Stimulated activated naive B cell treated with anti-CD40 and anti-IgM and Interleukin-4, amounts not matched to agents 10 μg/mL and 1 μg/mL and 100 μg/mL, for 72 hours (primary cell): Measurements from ENCODE around the gene CCT3.
"Not testable (repeated sequence)": the region's sequence is repeated elsewhere in the genome, so short reads cannot be mapped to it uniquely, and the experiment has no call there.

Experiments
- ATAC-seq, 2 donors: fragments of 150-1000 bp; cut with Tn5 transposase; replicated peaks; 2 replicates each; pipeline ENCODE4 v1.10.0; 2021; ENCODE audit warnings: moderate library complexity in 1 of 2
- DNase-seq: peaks from one replicate; pipeline ENCODE4 v3.0.0; 2021
- H3K27ac Mint-ChIP-seq: one replicate; pipeline ENCODE4 v1.8.0; 2022; ENCODE audit warnings: mild to moderate bottlenecking, mixed read lengths
- H3K27me3 Mint-ChIP-seq, 2 donors: one replicate each; pipeline ENCODE4 v1.8.0; 2022; ENCODE audit warnings: mixed read lengths in 2 of 2
- H3K36me3 Mint-ChIP-seq, 2 donors: one replicate each; pipeline ENCODE4 v1.8.0; 2022; ENCODE audit warnings: mixed read lengths in 2 of 2, mild to moderate bottlenecking in 1 of 2
- H3K4me1 Mint-ChIP-seq, 2 donors: one replicate each; pipeline ENCODE4 v1.8.0; 2022; ENCODE audit warnings: mixed read lengths in 2 of 2, mild to moderate bottlenecking in 1 of 2
- H3K4me3 Mint-ChIP-seq, 2 donors: one replicate each; pipeline ENCODE4 v1.8.0; 2022; ENCODE audit warnings: mild to moderate bottlenecking in 2 of 2, mixed read lengths in 2 of 2, moderate library complexity in 1 of 2
- H3K9me3 Mint-ChIP-seq, 2 donors: one replicate each; pipeline ENCODE4 v1.8.0; 2022; ENCODE audit warnings: mixed read lengths in 2 of 2, mild to moderate bottlenecking in 1 of 2

The CCT3 gene

DNA sequence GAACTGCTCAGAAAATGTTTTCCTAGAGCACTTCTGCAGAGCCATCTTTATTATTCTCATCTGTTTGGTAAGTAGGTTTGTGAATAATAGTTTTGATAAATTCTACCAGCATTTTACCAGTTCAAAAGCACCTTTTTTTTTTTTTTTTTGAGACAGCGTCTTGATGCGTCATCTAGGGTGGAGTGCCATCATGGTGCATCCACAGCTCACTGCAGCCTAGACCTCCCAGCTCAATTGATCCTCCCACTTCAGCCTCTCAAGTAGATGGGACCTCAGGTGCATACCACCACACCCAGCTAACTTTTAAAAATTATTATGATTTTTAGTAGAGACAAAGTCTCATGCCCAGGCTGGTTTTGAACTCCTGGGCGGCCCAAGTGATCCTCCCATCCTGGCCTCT lies 21.2 kb upstream of the CCT3 start:
- Mint-ChIP-seq H3K4me3 (no peak overlapping the region), H3K27me3 (peaks cover 27 to 50% of the 10 kb centered on the region in 2 donors), H3K27ac (no peak overlapping the region), H3K4me1 (peaks cover 6% of the 10 kb centered on the region in 2 donors), H3K36me3 (no peaks in the 10 kb centered on the region), H3K9me3 (no peaks in the 10 kb centered on the region)
- DNase-seq (no peak), ATAC-seq (no peak)

DNA sequence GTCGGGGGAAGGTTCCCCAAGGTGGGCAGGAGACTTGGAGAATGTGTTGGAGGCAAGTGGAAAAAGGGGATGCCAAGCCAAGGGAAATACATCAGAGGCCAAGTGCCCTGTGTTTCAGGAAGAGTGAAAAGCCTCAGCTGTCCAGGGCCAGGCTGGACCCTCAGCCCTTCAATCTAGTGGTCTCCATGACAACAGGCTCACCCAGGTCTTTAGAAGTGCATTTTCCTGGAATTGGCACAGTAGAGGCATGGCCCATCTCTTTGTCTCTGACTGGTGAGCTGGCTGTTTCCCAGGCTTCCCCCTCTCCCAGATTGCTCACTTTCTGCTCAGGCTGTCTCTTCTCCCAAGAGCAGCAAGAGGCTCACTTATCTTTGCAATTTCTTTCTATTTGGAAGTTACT lies 20.5 kb upstream of the CCT3 start:
- H3K4me3 Mint-ChIP-seq, result no peak overlapping the region
- no peaks in the 10 kb centered on the region for H3K36me3 Mint-ChIP-seq
- ATAC-seq (no peak), DNase-seq (no peak)
- peaks cover 25 to 44% of the 10 kb centered on the region in 2 donors for H3K27me3 Mint-ChIP-seq
- peaks cover 6% of the 10 kb centered on the region in 2 donors for H3K4me1 Mint-ChIP-seq
- H3K27ac Mint-ChIP-seq, result no peak overlapping the region
- H3K9me3 Mint-ChIP-seq, result no peaks in the 10 kb centered on the region

DNA sequence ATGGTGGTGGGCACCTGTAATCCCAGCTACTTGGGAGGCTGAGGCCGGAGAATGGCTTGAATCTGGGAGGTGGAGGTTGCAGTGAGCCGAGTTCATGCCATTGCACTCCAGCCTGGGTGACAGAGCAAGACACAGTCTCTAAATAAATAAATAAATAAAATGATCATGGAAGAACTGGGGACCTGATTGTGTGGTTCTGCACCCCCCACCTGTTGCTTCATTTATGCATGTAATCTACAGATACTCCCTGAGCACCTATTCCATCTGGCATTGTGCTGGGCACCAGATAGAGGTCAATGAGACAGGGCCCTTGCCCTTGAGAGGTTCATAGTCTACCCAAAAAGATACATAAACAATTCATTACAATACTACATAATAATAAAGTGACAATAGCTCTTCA lies 19.9 kb upstream of the CCT3 start:
- H3K36me3 Mint-ChIP-seq, result no peaks in the 10 kb centered on the region
- no peaks in the 10 kb centered on the region for H3K9me3 Mint-ChIP-seq
- no peak for ATAC-seq
- peaks cover 25 to 42% of the 10 kb centered on the region in 2 donors for H3K27me3 Mint-ChIP-seq
- no peak overlapping the region for H3K27ac Mint-ChIP-seq
- DNase-seq, result no peak
- no peak overlapping the region for H3K4me3 Mint-ChIP-seq
- H3K4me1 Mint-ChIP-seq, result peaks cover 6% of the 10 kb centered on the region in 2 donors

DNA sequence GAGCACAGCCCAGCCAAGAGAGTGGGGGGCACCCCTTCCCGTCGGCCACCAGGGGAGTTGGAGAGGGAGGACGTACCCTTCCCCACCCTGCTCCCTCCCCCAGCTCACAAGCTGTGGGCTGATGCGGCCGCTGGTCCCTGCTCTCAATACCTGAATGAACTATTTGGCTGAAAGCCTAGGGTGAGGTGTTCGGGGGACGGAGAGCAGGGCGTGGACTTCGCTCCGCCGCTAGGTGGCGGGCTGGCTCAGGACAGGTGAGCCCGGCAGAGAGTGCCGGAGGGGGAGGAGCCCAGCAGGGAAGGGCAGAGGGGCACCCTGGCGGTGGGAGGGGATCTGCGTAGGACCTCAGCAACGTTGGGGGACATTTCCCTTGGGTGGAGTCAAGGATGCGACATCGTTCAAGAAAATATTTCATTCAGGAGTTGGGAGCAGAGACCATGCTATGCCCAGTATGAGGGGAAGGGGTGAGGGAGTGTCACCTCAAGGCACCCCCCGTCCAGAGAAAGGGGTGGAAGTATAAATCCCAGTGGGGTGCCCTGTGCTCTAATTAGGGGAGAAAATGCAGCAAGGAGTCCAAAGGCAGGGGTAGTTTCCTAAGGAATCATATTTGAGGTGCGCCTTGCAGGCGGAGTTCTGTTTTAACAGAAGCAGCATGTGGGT lies 18.9 kb upstream of the CCT3 start:
- no peak overlapping the region for H3K4me3 Mint-ChIP-seq
- H3K4me1 Mint-ChIP-seq, result peaks cover 6% of the 10 kb centered on the region in 2 donors
- H3K27me3 Mint-ChIP-seq, result peaks cover 25 to 42% of the 10 kb centered on the region in 2 donors
- ATAC-seq (peak; percentile 93 to 97), DNase-seq (peak; percentile 43)
- no peak overlapping the region for H3K27ac Mint-ChIP-seq
- H3K36me3 Mint-ChIP-seq, result no peaks in the 10 kb centered on the region
- no peaks in the 10 kb centered on the region for H3K9me3 Mint-ChIP-seq

DNA sequence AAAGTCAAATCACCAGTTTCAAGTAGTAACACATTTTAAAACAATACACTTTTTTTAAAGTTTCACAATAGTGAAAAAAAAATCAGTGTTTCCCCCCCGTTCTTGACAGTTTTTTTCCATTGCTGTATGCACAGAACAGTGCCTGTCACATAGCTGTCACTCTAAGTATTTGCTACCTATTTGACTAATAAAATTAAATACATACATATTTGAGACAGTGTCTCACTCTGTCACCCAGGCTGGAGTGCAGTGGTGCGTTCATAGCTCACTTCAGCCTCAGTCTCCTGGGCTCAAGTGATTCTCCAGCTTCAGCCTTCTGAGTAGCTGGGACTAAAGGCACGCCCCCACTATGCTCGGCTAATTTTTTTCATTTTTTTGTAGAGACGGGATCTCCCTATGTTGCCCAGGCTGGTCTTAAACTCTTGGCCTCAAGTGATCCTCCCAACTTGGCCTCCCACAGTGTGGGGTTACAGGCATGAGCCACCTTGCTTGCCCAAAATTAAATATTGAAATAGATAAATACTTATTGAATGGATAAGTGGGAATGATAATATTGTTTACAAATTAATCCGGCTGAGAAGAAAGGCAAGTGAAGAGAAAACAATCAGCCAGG lies 18.3 kb upstream of the CCT3 start:
- peak in 1 of 2 donors; percentile 56 for ATAC-seq
- Mint-ChIP-seq H3K4me3 (no peak overlapping the region), H3K27ac (no peak overlapping the region)

DNA sequence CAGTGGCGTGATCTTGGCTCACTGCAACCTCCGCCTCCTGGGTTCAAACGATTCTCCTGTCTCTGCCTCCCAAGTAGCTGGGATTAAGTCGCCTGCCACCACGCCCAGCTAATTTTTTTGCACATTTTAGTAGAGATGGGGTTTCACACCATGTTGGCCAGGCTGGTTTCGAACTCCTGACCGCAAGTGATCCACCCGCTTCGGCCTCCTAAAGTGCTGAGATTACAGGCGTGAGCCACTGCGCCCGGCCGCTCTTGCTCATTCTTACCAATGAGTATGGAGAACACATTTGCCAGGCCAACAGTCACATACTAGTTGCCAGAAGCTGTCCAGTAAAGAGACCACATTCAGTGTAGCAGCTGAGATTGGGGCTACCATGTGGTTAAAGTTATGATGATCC lies 14.4 kb upstream of the CCT3 start:
- not testable (repeated sequence) for DNase-seq, H3K4me3 Mint-ChIP-seq, H3K36me3 Mint-ChIP-seq, H3K4me1 Mint-ChIP-seq, H3K27ac Mint-ChIP-seq, ATAC-seq, H3K9me3 Mint-ChIP-seq
- peaks cover 13 to 27% of the 10 kb centered on the region in 2 donors for H3K27me3 Mint-ChIP-seq

More for the DNA sequence above, 18.3 kb upstream of the CCT3 start:
- peaks cover 6% of the 10 kb centered on the region in 2 donors for H3K4me1 Mint-ChIP-seq
- H3K27me3 Mint-ChIP-seq, result peaks cover 25 to 42% of the 10 kb centered on the region in 2 donors
- no peaks in the 10 kb centered on the region for H3K9me3 Mint-ChIP-seq
- no peak for DNase-seq
- no peaks in the 10 kb centered on the region for H3K36me3 Mint-ChIP-seq

DNA sequence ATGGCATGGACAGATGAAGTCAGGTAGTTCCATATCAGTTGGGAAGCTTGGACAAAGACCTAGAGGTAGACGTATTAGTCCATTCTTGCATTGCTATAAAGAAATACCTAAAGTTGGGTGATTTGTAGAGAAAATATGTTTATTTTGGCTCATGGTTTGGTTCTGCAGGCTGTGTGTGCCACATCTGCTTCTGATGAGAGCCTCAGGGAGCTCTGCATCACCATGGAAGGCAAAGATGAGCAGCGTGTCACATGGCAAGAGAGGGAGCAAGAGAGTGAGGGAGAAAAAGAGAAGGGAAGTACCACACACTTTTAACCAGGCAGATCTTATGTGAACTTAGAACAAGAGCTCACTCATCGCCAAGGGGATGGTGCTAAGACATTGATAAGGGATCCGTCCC lies 9.2 kb upstream of the CCT3 start:
- H3K4me3 Mint-ChIP-seq, result no peak overlapping the region
- ATAC-seq, result no peak
- no peak for DNase-seq
- H3K27ac Mint-ChIP-seq, result no peak overlapping the region
- peaks cover 17 to 19% of the 10 kb centered on the region in 2 donors for H3K27me3 Mint-ChIP-seq
- H3K9me3 Mint-ChIP-seq, result no peaks in the 10 kb centered on the region
- H3K36me3 Mint-ChIP-seq, result no peaks in the 10 kb centered on the region
- no peaks in the 10 kb centered on the region for H3K4me1 Mint-ChIP-seq

DNA sequence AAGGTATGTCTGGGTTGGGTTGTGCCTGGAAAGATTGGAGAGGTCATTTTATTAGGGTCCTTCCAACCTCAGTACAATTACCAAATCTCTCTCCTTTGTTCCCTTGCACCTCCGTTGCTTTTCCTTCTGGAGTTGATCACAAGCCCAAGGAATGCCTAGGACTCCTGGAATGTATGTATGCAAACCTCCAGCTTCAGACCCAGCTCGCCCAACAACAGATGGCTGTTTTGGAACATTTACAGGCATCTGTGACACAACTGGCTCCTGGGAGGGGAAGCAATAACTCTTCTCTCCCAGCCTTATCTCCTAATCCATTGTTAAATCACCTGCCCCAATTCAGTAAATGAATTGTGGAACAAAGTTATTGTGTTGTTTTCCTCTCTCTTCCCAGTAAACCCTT lies 8.5 kb upstream of the CCT3 start:
- no peak for ATAC-seq
- DNase-seq, result no peak
- Mint-ChIP-seq H3K4me3 (no peak overlapping the region), H3K36me3 (no peaks in the 10 kb centered on the region), H3K27ac (no peak overlapping the region), H3K27me3 (peaks cover 17 to 19% of the 10 kb centered on the region in 2 donors), H3K4me1 (no peaks in the 10 kb centered on the region), H3K9me3 (no peaks in the 10 kb centered on the region)

DNA sequence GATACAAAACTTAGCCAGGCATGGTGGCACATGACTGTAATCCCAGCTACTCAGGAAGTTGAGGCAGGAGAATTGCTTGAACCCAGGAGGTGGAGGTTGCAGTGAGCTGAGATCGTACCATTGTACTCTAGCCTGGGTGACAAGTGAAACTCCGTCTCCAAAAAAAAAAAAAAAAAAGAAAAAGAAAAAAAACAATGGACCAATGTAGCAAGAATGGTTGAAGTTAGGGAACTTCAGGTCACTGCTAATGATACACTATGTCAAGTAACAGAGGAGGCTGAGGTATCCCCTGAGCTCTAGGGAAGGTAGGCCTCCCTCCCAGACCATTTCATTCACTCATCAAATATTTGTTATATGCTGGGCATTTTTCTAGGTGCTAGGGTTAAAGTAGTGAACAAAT lies 7.9 kb upstream of the CCT3 start:
- not testable (repeated sequence) for DNase-seq, H3K4me3 Mint-ChIP-seq, H3K27ac Mint-ChIP-seq, H3K4me1 Mint-ChIP-seq, ATAC-seq, H3K36me3 Mint-ChIP-seq, H3K9me3 Mint-ChIP-seq
- H3K27me3 Mint-ChIP-seq, result peaks cover 17 to 19% of the 10 kb centered on the region in 2 donors

DNA sequence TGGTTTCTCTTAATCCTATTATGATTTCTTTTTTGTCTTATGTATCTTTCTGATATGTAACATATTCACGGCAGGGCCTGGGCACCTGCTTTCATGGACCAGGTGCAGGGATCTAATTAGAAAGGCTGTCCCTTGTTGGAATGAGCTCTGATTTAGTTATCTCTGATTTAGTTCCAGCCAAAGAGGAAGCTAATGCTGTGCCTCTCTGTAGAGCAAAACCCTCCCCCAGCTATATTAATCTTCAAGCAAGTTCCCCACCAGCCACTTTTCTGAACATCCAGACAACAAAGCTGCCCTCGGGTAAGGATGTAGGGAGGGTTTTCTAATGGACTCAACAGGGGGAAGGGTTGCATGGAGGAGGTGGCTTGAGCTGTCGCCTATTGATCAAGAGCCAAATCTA lies 6.3 kb upstream of the CCT3 start:
- Mint-ChIP-seq H3K27ac (no peak overlapping the region), H3K9me3 (no peaks in the 10 kb centered on the region), H3K4me3 (no peak overlapping the region), H3K36me3 (no peaks in the 10 kb centered on the region), H3K27me3 (peaks cover 17 to 19% of the 10 kb centered on the region in 2 donors), H3K4me1 (no peaks in the 10 kb centered on the region)
- DNase-seq (no peak), ATAC-seq (no peak)

DNA sequence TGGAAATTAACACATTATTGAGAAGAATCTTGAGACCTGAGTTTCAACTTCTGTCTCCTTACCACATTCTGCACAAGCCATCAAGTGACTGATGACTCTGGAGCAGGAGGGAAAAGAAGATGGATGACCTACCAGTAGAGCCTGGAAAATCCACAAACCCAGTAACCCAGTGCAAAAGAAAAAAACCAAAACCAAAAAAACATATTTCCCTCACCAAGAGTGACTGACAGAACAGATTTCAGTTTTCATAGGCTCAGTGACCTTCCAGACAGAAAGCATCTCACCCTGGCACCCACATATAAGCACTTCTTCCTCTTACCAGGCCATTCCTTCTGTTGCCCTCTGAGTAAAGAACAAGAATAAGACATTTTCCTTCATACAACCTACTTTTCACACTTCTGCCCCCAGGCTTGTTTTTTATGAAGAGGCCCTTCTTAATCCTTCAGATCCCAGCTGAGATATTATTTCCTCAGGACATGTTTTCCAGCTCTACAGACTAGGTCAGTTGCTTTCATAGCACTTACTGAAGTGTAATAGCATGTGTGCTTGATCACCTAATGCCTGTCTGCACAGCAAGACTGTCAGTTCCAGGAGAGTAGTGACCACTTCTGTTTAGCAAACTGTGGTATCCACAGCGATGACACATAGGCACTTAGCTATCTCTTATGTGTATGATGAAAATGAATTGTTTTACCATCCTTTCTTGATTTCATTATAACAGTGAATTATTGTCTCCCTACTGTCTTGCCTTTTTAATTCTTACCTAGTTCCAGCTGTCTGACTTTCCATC lies 4.3 kb upstream of the CCT3 start:
- peaks cover 6 to 16% of the 10 kb centered on the region in 2 donors for H3K27me3 Mint-ChIP-seq
- H3K36me3 Mint-ChIP-seq, result peaks cover 1 to 7% of the 10 kb centered on the region in 2 donors
- ATAC-seq (no peak), DNase-seq (no peak)
- H3K27ac Mint-ChIP-seq, result no peak overlapping the region
- H3K4me3 Mint-ChIP-seq, result no peak overlapping the region
- H3K4me1 Mint-ChIP-seq, result peaks cover under 1 to 2% of the 10 kb centered on the region in 2 donors
- no peaks in the 10 kb centered on the region for H3K9me3 Mint-ChIP-seq

DNA sequence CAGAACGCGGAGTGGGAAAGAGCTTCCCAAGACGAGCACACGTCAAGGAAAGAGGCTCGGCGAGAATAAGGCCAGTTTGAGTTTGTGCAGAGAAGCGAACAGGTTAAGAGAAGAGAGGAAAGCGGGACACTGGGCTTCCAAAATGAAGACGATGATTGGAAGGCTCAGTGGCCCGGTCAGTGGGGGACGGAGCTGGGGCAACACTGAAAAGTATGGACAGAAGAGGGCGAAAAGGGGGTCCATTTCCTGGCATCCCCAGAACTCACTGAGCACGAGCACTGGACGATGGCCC lies 258 bp downstream of the CCT3 start:
- Mint-ChIP-seq H3K27ac (peak overlapping the region; percentile 97), H3K9me3 (no peaks in the 10 kb centered on the region), H3K4me1 (peaks cover 12 to 28% of the 10 kb centered on the region in 2 donors), H3K27me3 (no peaks in the 10 kb centered on the region), H3K36me3 (peaks cover 11 to 35% of the 10 kb centered on the region in 2 donors), H3K4me3 (peak overlapping the region; percentile 92 to 98)
- ATAC-seq, result no peak
- DNase-seq, result no peak

DNA sequence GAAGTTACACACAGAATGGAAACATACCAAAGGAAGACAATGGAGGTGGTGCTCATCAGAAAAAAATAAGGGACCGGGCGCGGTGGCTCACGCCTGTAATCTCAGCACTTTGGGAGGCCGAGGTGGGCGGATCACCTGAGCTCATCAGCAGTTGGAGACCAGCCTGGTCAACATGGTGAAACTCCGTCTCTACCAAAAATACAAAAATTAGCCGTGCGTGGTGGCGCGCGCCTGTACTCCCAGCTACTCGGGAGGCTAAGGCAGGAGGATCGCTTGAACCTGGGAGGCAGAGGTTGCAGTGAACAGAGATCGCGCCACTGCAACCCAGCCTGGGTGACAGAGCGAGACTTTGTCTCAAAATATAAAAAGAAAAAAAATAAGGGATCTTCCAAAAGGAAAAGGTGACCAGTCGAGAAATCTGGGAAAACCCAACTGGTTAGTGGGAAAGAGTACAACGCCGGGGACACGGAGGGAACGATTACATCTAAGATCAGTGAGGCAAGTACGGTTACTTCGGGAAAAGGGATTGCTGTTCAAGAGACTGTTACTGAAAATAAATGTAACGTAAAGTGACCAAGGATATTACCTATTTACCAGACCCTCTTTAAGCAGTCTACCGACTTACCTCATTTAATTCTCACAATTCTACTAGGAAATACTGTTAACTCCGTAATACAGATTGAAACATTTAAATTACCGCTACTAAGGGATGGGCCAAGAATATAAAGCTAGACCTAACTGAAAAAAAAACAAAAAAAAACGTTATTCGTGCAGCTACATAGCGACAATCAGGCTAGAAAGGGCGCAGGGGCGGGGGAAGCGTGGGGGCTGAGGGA lies 822 bp downstream of the CCT3 start:
- ATAC-seq, result no peak
- no peak for DNase-seq
- Mint-ChIP-seq H3K4me1 (peaks cover 12 to 28% of the 10 kb centered on the region in 2 donors), H3K9me3 (no peaks in the 10 kb centered on the region), H3K27me3 (no peaks in the 10 kb centered on the region), H3K27ac (peak overlapping the region; percentile 97), H3K4me3 (peak overlapping the region; percentile 92 to 98), H3K36me3 (peaks cover 11 to 35% of the 10 kb centered on the region in 2 donors)

DNA sequence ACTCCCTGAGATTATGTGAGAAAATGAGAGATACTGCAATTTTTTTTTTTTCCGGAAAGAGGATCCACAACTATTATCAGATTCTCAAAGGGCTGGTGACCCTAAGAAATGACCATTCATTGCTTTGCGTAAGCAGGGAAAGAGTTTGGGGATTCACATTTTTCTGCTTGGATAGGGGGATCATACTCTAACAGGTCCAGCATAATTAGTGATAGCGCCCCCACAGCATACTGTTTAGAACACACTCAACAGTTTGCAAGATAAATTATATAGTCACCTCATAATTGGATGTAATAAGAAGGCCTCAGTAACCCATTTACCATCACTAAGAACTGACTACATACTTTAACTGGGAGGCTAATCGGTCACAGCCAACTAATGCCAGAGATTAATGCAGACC lies 1.9 kb downstream of the CCT3 start:
- Mint-ChIP-seq H3K9me3 (no peaks in the 10 kb centered on the region), H3K36me3 (peaks cover 16 to 37% of the 10 kb centered on the region in 2 donors), H3K27me3 (no peaks in the 10 kb centered on the region), H3K27ac (no peak overlapping the region), H3K4me3 (peak overlapping the region; percentile 92 to 98), H3K4me1 (peaks cover 12 to 28% of the 10 kb centered on the region in 2 donors)
- DNase-seq, result no peak
- no peak for ATAC-seq
